ENCODE data around the gene TEX14. TPM values are rescaled to one million over a fixed set of nuclear protein-coding genes. Genes with fewer than 3 reads are reported as not detected.
"Not testable (repeated sequence)": the region's sequence is repeated elsewhere in the genome, so short reads cannot be mapped to it uniquely, and the experiment has no call there.

Gene TEX14
- polyA plus RNA-seq, 1 donor = 0.33 TPM

- Histone ChIP-seq H3K27ac (ENCODE audit: low read length) (peak within 1 kb of the TSS; percentile 65), H3K36me3 (ENCODE audit: control insufficient read depth, insufficient read depth, low read length) (no peaks in the 10 kb centered on the region), H3K4me3 (ENCODE audit: low read length) (peak within 1 kb of the TSS; percentile 69), H3K27me3 (ENCODE audit: control insufficient read depth, insufficient read depth, low read length) (peaks cover 1% of the 10 kb centered on the region), H3K9me3 (ENCODE audit: control insufficient read depth, low read depth, low read length) (peaks cover 6% of the 10 kb centered on the region), H3K4me1 (ENCODE audit: control insufficient read depth, insufficient read depth, low read length) (peaks cover 8% of the 10 kb centered on the region)
- DNase-seq = peak; percentile 82 to 88
- no CpG with 5 or more reads among the region's 50 CpGs for WGBS (ENCODE audit: insufficient coverage, low lambda C conversion rate)
Measured at GRCh38 chr17:58692239-58693055, 602 bp upstream of the TEX14 start, which contains the start of gene RAD51C. TSS of gene RAD51C (plus strand) at chr17:58692602. CDS start at chr17:58692644, 42 bp downstream.

- not testable (repeated sequence) for H3K27ac ChIP-seq (ENCODE audit: low read length); H3K4me1 ChIP-seq (ENCODE audit: control insufficient read depth, insufficient read depth, low read length); H3K27me3 ChIP-seq (ENCODE audit: control insufficient read depth, insufficient read depth, low read length); H3K36me3 ChIP-seq (ENCODE audit: control insufficient read depth, insufficient read depth, low read length); DNase-seq; H3K4me3 ChIP-seq (ENCODE audit: low read length); H3K9me3 ChIP-seq (ENCODE audit: control insufficient read depth, low read depth, low read length)
- 80% methylated on average over 1 of the region's 7 CpGs for WGBS (ENCODE audit: insufficient coverage, low lambda C conversion rate)
Measured at GRCh38 chr17:58690033-58690432, 1.8 kb downstream of the TEX14 start.

- DNase-seq = no peak
- peaks cover 8% of the 10 kb centered on the region for H3K27me3 ChIP-seq (ENCODE audit: control insufficient read depth, insufficient read depth, low read length)
- WGBS (ENCODE audit: insufficient coverage, low lambda C conversion rate) = 100% methylated on average over 1 of the region's 2 CpGs
Measured at GRCh38 chr17:58688521-58688920, 3.3 kb downstream of the TEX14 start.

GRCh38 chr17:58686980-58687379 lies 4.9 kb downstream of the TEX14 start:
- H3K27me3 ChIP-seq (ENCODE audit: control insufficient read depth, insufficient read depth, low read length) = peaks cover 8% of the 10 kb centered on the region
- WGBS (ENCODE audit: insufficient coverage, low lambda C conversion rate) = no CpG with 5 or more reads among the region's 4 CpGs
- no peak overlapping the region for H3K27ac ChIP-seq (ENCODE audit: low read length)
- DNase-seq = no peak
- no peaks in the 10 kb centered on the region for H3K36me3 ChIP-seq (ENCODE audit: control insufficient read depth, insufficient read depth, low read length)
- H3K4me1 ChIP-seq (ENCODE audit: control insufficient read depth, insufficient read depth, low read length) = no peaks in the 10 kb centered on the region
- peaks cover 3% of the 10 kb centered on the region for H3K9me3 ChIP-seq (ENCODE audit: control insufficient read depth, low read depth, low read length)
- no peak overlapping the region for H3K4me3 ChIP-seq (ENCODE audit: low read length)

More at GRCh38 chr17:58688521-58688920, 3.3 kb downstream of the TEX14 start:
- Histone ChIP-seq H3K36me3 (ENCODE audit: control insufficient read depth, insufficient read depth, low read length) (no peaks in the 10 kb centered on the region), H3K4me1 (ENCODE audit: control insufficient read depth, insufficient read depth, low read length) (peaks cover 8% of the 10 kb centered on the region), H3K27ac (ENCODE audit: low read length) (no peak overlapping the region), H3K4me3 (ENCODE audit: low read length) (no peak overlapping the region), H3K9me3 (ENCODE audit: control insufficient read depth, low read depth, low read length) (peaks cover 6% of the 10 kb centered on the region)

GRCh38 chr17:58684462-58684861 lies 7.4 kb downstream of the TEX14 start:
- H3K36me3 ChIP-seq (ENCODE audit: control insufficient read depth, insufficient read depth, low read length); H3K27ac ChIP-seq (ENCODE audit: low read length); H3K9me3 ChIP-seq (ENCODE audit: control insufficient read depth, low read depth, low read length); H3K27me3 ChIP-seq (ENCODE audit: control insufficient read depth, insufficient read depth, low read length); H3K4me1 ChIP-seq (ENCODE audit: control insufficient read depth, insufficient read depth, low read length); DNase-seq; H3K4me3 ChIP-seq (ENCODE audit: low read length): not testable (repeated sequence)
- 90% methylated on average over 2 of the region's 6 CpGs for WGBS (ENCODE audit: insufficient coverage, low lambda C conversion rate)

- Histone ChIP-seq H3K27me3 (ENCODE audit: control insufficient read depth, insufficient read depth, low read length) (peaks cover 8% of the 10 kb centered on the region), H3K27ac (ENCODE audit: low read length) (no peak overlapping the region), H3K4me3 (ENCODE audit: low read length) (no peak overlapping the region), H3K9me3 (ENCODE audit: control insufficient read depth, low read depth, low read length) (no peaks in the 10 kb centered on the region), H3K36me3 (ENCODE audit: control insufficient read depth, insufficient read depth, low read length) (no peaks in the 10 kb centered on the region), H3K4me1 (ENCODE audit: control insufficient read depth, insufficient read depth, low read length) (no peaks in the 10 kb centered on the region)
- no peak for DNase-seq
- 100% methylated on average over 1 of the region's 10 CpGs for WGBS (ENCODE audit: insufficient coverage, low lambda C conversion rate)
Measured at GRCh38 chr17:58684003-58684402, 7.8 kb downstream of the TEX14 start.

- Histone ChIP-seq H3K36me3 (ENCODE audit: control insufficient read depth, insufficient read depth, low read length) (no peaks in the 10 kb centered on the region), H3K9me3 (ENCODE audit: control insufficient read depth, low read depth, low read length) (no peaks in the 10 kb centered on the region), H3K27ac (ENCODE audit: low read length) (no peak overlapping the region), H3K27me3 (ENCODE audit: control insufficient read depth, insufficient read depth, low read length) (no peaks in the 10 kb centered on the region), H3K4me3 (ENCODE audit: low read length) (no peak overlapping the region), H3K4me1 (ENCODE audit: control insufficient read depth, insufficient read depth, low read length) (no peaks in the 10 kb centered on the region)
- WGBS (ENCODE audit: insufficient coverage, low lambda C conversion rate) = no CpG with 5 or more reads among the region's 6 CpGs
- no peak for DNase-seq
Measured at GRCh38 chr17:58680038-58680369, 11.8 kb downstream of the TEX14 start.

GRCh38 chr17:58679263-58680037 lies 12.4 kb downstream of the TEX14 start:
- no peak overlapping the region for H3K4me3 ChIP-seq (ENCODE audit: low read length)
- H3K9me3 ChIP-seq (ENCODE audit: control insufficient read depth, low read depth, low read length) = no peaks in the 10 kb centered on the region
- H3K27me3 ChIP-seq (ENCODE audit: control insufficient read depth, insufficient read depth, low read length) = no peaks in the 10 kb centered on the region
- no peaks in the 10 kb centered on the region for H3K4me1 ChIP-seq (ENCODE audit: control insufficient read depth, insufficient read depth, low read length)
- WGBS (ENCODE audit: insufficient coverage, low lambda C conversion rate) = 47% methylated on average over 3 of the region's 12 CpGs
- no peak overlapping the region for H3K27ac ChIP-seq (ENCODE audit: low read length)
- no peaks in the 10 kb centered on the region for H3K36me3 ChIP-seq (ENCODE audit: control insufficient read depth, insufficient read depth, low read length)
- DNase-seq = no peak

GRCh38 chr17:58678287-58678686 lies 13.6 kb downstream of the TEX14 start:
- no CpG with 5 or more reads among the region's 5 CpGs for WGBS (ENCODE audit: insufficient coverage, low lambda C conversion rate)
- H3K9me3 ChIP-seq (ENCODE audit: control insufficient read depth, low read depth, low read length); H3K4me1 ChIP-seq (ENCODE audit: control insufficient read depth, insufficient read depth, low read length); H3K4me3 ChIP-seq (ENCODE audit: low read length); H3K27ac ChIP-seq (ENCODE audit: low read length); H3K27me3 ChIP-seq (ENCODE audit: control insufficient read depth, insufficient read depth, low read length); DNase-seq; H3K36me3 ChIP-seq (ENCODE audit: control insufficient read depth, insufficient read depth, low read length): not testable (repeated sequence)

- no peak overlapping the region for H3K4me3 ChIP-seq (ENCODE audit: low read length)
- no CpG with 5 or more reads among the region's 4 CpGs for WGBS (ENCODE audit: insufficient coverage, low lambda C conversion rate)
- H3K9me3 ChIP-seq (ENCODE audit: control insufficient read depth, low read depth, low read length) = no peaks in the 10 kb centered on the region
- H3K36me3 ChIP-seq (ENCODE audit: control insufficient read depth, insufficient read depth, low read length) = no peaks in the 10 kb centered on the region
- no peak for DNase-seq
- H3K27ac ChIP-seq (ENCODE audit: low read length) = no peak overlapping the region
- H3K27me3 ChIP-seq (ENCODE audit: control insufficient read depth, insufficient read depth, low read length) = no peaks in the 10 kb centered on the region
- no peaks in the 10 kb centered on the region for H3K4me1 ChIP-seq (ENCODE audit: control insufficient read depth, insufficient read depth, low read length)
Measured at GRCh38 chr17:58677194-58677880, 14.5 kb downstream of the TEX14 start.

All from large intestine (tissue), 3 donors.